K562 (cell line): ENCODE results near the gene NRXN3. TPM values are rescaled to one million over a fixed set of nuclear protein-coding genes. Genes with fewer than 3 reads are reported as not detected.

ENCODE experiments used
- ATAC-seq: fragments of 200-7000 bp; cut with Tn5 transposase; 3 replicates; pipeline ENCODE4 v1.9.1; 2020; ENCODE audit warnings: moderate library complexity
- BruUV-seq: library from RNA; stranded (reverse); fragments of 400-500 nt; replicated peaks from 2 replicates; lab custom pipeline; 2021; lab: Mats Ljungman, UMichigan
- CTCF ChIA-PET: fragments of 300-600 bp; formaldehyde crosslinking; extraction: SDS; loops from one replicate; lab custom pipeline; 2021; ENCODE audit warnings: low intra/inter-chr PET ratio; lab: Yijun Ruan, JAX
- POLR2A ChIA-PET: fragments of 300-600, 350-650 bp; sonication (Branson Sonifier 250); formaldehyde crosslinking; extraction: SDS; loops from one replicate; lab custom pipeline; 2021; ENCODE audit warnings: antibody characterized with exemption, inconsistent platforms; lab: Yijun Ruan, JAX
- DNase-seq, 4 experiments: peaks; one replicate each; pipeline versions ENCODE4 v3.0.0 to v3.0.0-alpha.2; 2011 to 2018; ENCODE audit warnings: low spot score in 3 of 4, mixed read lengths in 3 of 4; ENCODE audit errors: extremely low read depth in 1 of 4
- FAIRE-seq: peaks from 2 replicates; lab custom pipeline; 2011; peaks lifted over from hg19 to GRCh38; lab: Jason Lieb, UNC
- H2AFZ ChIP-seq: 2 replicates; pipeline ENCODE4 v1.6.0; 2011; ENCODE audit warnings: low read depth, low read length, control low read depth, inconsistent platforms
- H3K27ac ChIP-seq: fragments of 200-600 bp; 3 replicates; pipeline ENCODE4 v1.8.0; 2011; ENCODE audit warnings: low read depth, mild to moderate bottlenecking, control low read depth, inconsistent platforms, low read length, moderate library complexity, mixed read lengths; ENCODE audit errors: extremely low read depth
- H3K27me3 ChIP-seq, 2 experiments: fragments of 300-600 bp in 1 of 2; 2 replicates in 1 of 2; 3 replicates in 1 of 2; pipeline versions ENCODE4 v1.6.0 to v1.8.0; 2011; ENCODE audit warnings: inconsistent platforms in 2 of 2, low read length in 2 of 2, mild to moderate bottlenecking in 1 of 2, mixed read lengths in 1 of 2, moderate library complexity in 1 of 2; ENCODE audit not compliant: control insufficient read depth in 2 of 2, insufficient read depth in 2 of 2
- H3K36me3 ChIP-seq: fragments of 300-600 bp; 3 replicates; pipeline ENCODE4 v1.8.0; 2011; ENCODE audit warnings: mild to moderate bottlenecking, low read length, inconsistent platforms; ENCODE audit not compliant: control insufficient read depth, insufficient read depth
- H3K4me1 ChIP-seq, 2 experiments: fragments of 200-600 bp in 1 of 2; replicated peaks in 1 of 2; 2 replicates in 1 of 2; 3 replicates in 1 of 2; pipeline versions ENCODE4 v1.5.1 to v1.8.0; 2011; ENCODE audit warnings: inconsistent platforms in 2 of 2, low read length in 2 of 2, mild to moderate bottlenecking in 1 of 2, mixed read lengths in 1 of 2, moderate library complexity in 1 of 2; ENCODE audit not compliant: control insufficient read depth in 2 of 2, insufficient read depth in 2 of 2
- H3K4me2 ChIP-seq: 2 replicates; pipeline ENCODE4 v1.6.1; 2011; ENCODE audit warnings: low read length, control low read depth, inconsistent platforms, mixed read lengths; ENCODE audit not compliant: insufficient read depth
- H3K4me3 ChIP-seq: fragments of 200-600 bp; sonication (generic), shearing (Covaris generic); 2 replicates; pipeline ENCODE4 v1.5.1; 2016; ENCODE audit warnings: control low read depth, inconsistent platforms
- H3K79me2 ChIP-seq: fragments of 200-600 bp; 3 replicates; pipeline ENCODE4 v1.8.0; 2011; ENCODE audit warnings: low read length, inconsistent platforms; ENCODE audit not compliant: control insufficient read depth, insufficient read depth
- H3K9ac ChIP-seq, 2 experiments: 2 replicates each; pipeline versions ENCODE4 v1.6.0 to v1.6.1; 2011; ENCODE audit warnings: low read depth in 2 of 2, low read length in 2 of 2, control low read depth in 1 of 2, inconsistent platforms in 1 of 2, mild to moderate bottlenecking in 1 of 2, mixed read lengths in 1 of 2; ENCODE audit not compliant: insufficient read depth in 1 of 2
- H3K9me1 ChIP-seq: one replicate; pipeline ENCODE4 v1.6.0; 2011; ENCODE audit warnings: inconsistent platforms, mild to moderate bottlenecking, low read length, moderate library complexity; ENCODE audit not compliant: control insufficient read depth, insufficient read depth
- H3K9me3 ChIP-seq: replicated peaks from 2 replicates; pipeline ENCODE4 v1.5.1; 2011; ENCODE audit warnings: low read depth, low read length, inconsistent platforms; ENCODE audit not compliant: control insufficient read depth, insufficient read depth
- H4K20me1 ChIP-seq: replicated peaks from 2 replicates; pipeline ENCODE4 v1.6.1; 2011; ENCODE audit warnings: low read length, inconsistent platforms, mixed read lengths; ENCODE audit not compliant: control insufficient read depth, insufficient read depth
- ESRRA ChIP-seq: fragments of 450-650 bp; IDR thresholded peaks from 2 replicates; pipeline ENCODE4 v1.6.1; 2014; ENCODE audit warnings: low read depth, mild to moderate bottlenecking, moderate library complexity, borderline replicate concordance
- FIP1L1 ChIP-seq: fragments of 200-400 bp; formaldehyde crosslinking; IDR thresholded peaks from 2 replicates; pipeline ENCODE4 v1.6.1; 2018; ENCODE audit warnings: mild to moderate bottlenecking, low read depth, low read length; ENCODE audit not compliant: poor library complexity, severe bottlenecking
- GTF2E2 ChIP-seq: fragments of 200-800 bp; sonication (Bioruptor generic); IDR thresholded peaks from 2 replicates; pipeline ENCODE4 v1.6.1; 2016; ENCODE audit warnings: missing genetic modification characterization, missing compliant biosample characterization
- KLF1 ChIP-seq: fragments of 450-650 bp; IDR thresholded peaks from 2 replicates; pipeline ENCODE4 v1.6.1; 2016; ENCODE audit warnings: missing genetic modification characterization, missing compliant biosample characterization
- KLF6 ChIP-seq: fragments of 250-450 bp; sonication (Bioruptor Pico); IDR thresholded peaks from 2 replicates; pipeline ENCODE4 v1.4.0; 2020; ENCODE audit warnings: mild to moderate bottlenecking, moderate library complexity, borderline replicate concordance
- MECOM ChIP-seq: fragments of 250-450 bp; sonication (Bioruptor Pico); IDR thresholded peaks from 2 replicates; pipeline ENCODE4 v1.8.0; 2022; ENCODE audit warnings: inconsistent platforms
- MNT ChIP-seq, 2 experiments: fragments of 450-650 bp; conservative IDR thresholded peaks; 2 replicates each; pipeline ENCODE4 v1.6.1; 2017; ENCODE audit warnings: mild to moderate bottlenecking in 2 of 2, moderate library complexity in 2 of 2
- NONO ChIP-seq, 2 experiments: fragments of 200-400 bp in 1 of 2; fragments of 450-650 bp in 1 of 2; formaldehyde crosslinking in 1 of 2; IDR thresholded peaks; 2 replicates each; pipeline ENCODE4 v1.6.1; 2017; ENCODE audit warnings: low read depth in 2 of 2, mild to moderate bottlenecking in 2 of 2, moderate library complexity in 2 of 2, low read length in 1 of 2
- NR1H2 ChIP-seq: sonication (generic); formaldehyde crosslinking; IDR thresholded peaks from 2 replicates; pipeline ENCODE4 v1.4.0; 2020; ENCODE audit warnings: mild to moderate bottlenecking, missing genetic modification reagents
- RERE ChIP-seq: sonication (generic); formaldehyde crosslinking; IDR thresholded peaks from 2 replicates; pipeline ENCODE4 v1.8.0; 2023; ENCODE audit warnings: missing genetic modification reagents, mild to moderate bottlenecking, borderline replicate concordance
- RFX7 ChIP-seq: fragments of 250-450 bp; sonication (Bioruptor Pico); IDR thresholded peaks from 2 replicates; pipeline ENCODE4 v1.5.1; 2021; ENCODE audit warnings: mild to moderate bottlenecking
- TRIM24 ChIP-seq, 2 experiments: fragments of 450-650 bp; IDR thresholded peaks; 2 replicates each; pipeline ENCODE4 v1.6.1; 2016
- ZKSCAN3 ChIP-seq: fragments of 250-450 bp; sonication (Bioruptor Pico); IDR thresholded peaks from 2 replicates; pipeline ENCODE4 v1.4.0; 2020
- ZNF12 ChIP-seq: sonication (generic); formaldehyde crosslinking; IDR thresholded peaks from 2 replicates; pipeline ENCODE4 v1.4.0; 2020; ENCODE audit warnings: mild to moderate bottlenecking, missing genetic modification reagents
- ZZZ3 ChIP-seq: fragments of 450-650 bp; IDR thresholded peaks from 2 replicates; pipeline ENCODE4 v1.6.1; 2016; ENCODE audit warnings: antibody characterized with exemption, mild to moderate bottlenecking, moderate library complexity
- WGBS: fragments of 100-300 bp; shearing (Covaris generic); methylation state at CpG from one replicate; pipeline ENCODE4 v1.1.6; 2016; ENCODE audit warnings: low coverage, mixed read lengths; ENCODE audit not compliant: insufficient coverage; ENCODE audit errors: missing lambda C conversion rate; 5-methylcytosine and 5-hydroxymethylcytosine counted together
- in situ Hi-C: fragments of 300-500 bp; cut with MboI; formaldehyde crosslinking; loops from 4 replicates; pipeline ENCODE4 v1.15.0; 2018; ENCODE audit warnings: inconsistent platforms, mixed read lengths
- intact Hi-C: fragments of 100-400 bp; cut with micrococcal nuclease; formaldehyde crosslinking; loops from 2 replicates; pipeline ENCODE4 v1.14.2; 2022
- polyA plus RNA-seq, 8 experiments: library from polyadenylated mRNA; depleted of rRNA in 4 of 8; stranded (reverse) in 5 of 8; unstranded in 3 of 8; fragments of >200 nt; fragmentation: Nextera tagmentation in 2 of 8; fragmentation: Illumina TruSeq in 1 of 8; extraction: Ambion mirVana in 2 of 8; extraction: Trizol in 1 of 8; gene quantifications; 2 replicates each; pipeline versions ENCODE4 v1.2.1 to v1.2.3, GENCODE V29; 2011 to 2014; ENCODE audit warnings: inconsistent platforms in 1 of 8, missing spikeins in 1 of 8
- total RNA-seq, 7 experiments: library from RNA; depleted of rRNA in 6 of 7; stranded (reverse); fragments of >200 nt in 6 of 7; fragmentation: Illumina TruSeq in 2 of 7; extraction: Trizol in 2 of 7; gene quantifications; 2 replicates each; pipeline versions ENCODE4 v1.2.1 to v1.2.3, GENCODE V29; 2011 to 2021; ENCODE audit warnings: low replicate concordance in 1 of 7

NRXN3 gene
- total and polyA plus RNA-seq, 9 of the 15 experiments (the other 6 are each of a cell fraction or from before 2014, with no cell fraction given) = 0.09 TPM; not detected in 8

GRCh38 chr14:79466938-79467527 lies 1296.9 kb downstream of the NRXN3 start:
- intact Hi-C loops = no loop called here
- Histone ChIP-seq H3K79me2 (no peaks in the 10 kb centered on the region), H3K9me3 (no peaks in the 10 kb centered on the region), H3K4me3 (no peak overlapping the region), H3K27ac (no peak overlapping the region), H3K36me3 (no peaks in the 10 kb centered on the region), H4K20me1 (no peaks in the 10 kb centered on the region), H3K9me1 (no peaks in the 10 kb centered on the region), H2AFZ (no peak overlapping the region), H3K4me2 (no peak overlapping the region)
- CTCF ChIA-PET = no interaction called here
- no peak for ATAC-seq
- FAIRE-seq = no peak
- in situ Hi-C loops = no loop called here
- POLR2A ChIA-PET = no interaction called here
- BruUV-seq = no TSS peak
- DNase-seq = no peak
- WGBS = under 1% methylated on average over 13 of the region's 13 CpGs
- TF ChIP-seq TRIM24 (IDR thresholded peaks at IDR 0.05) = no peak
- TF ChIP-seq ZKSCAN3 = no peak
- TF ChIP-seq NR1H2 (CRISPR knock-in tag) = no peak
- no peak for TF ChIP-seq MNT (conservative IDR thresholded peaks at IDR 0.05)
- TF ChIP-seq KLF1 (tag) = no peak
- TF ChIP-seq FIP1L1 = no peak
- no peak for TF ChIP-seq ZZZ3
- TF ChIP-seq GTF2E2 (tag) = no peak
- TF ChIP-seq ZNF12 (CRISPR knock-in tag) = no peak
- TF ChIP-seq ESRRA = no peak
- no peak for TF ChIP-seq RERE
- TF ChIP-seq MECOM (CRISPR knock-in tag) = no peak
- TF ChIP-seq NONO (IDR thresholded peaks at IDR 0.05; ENCODE audit: low read depth in 2 of 2, low read length in 1 of 2) = no peak
- TF ChIP-seq KLF6 = no peak
- no peak for TF ChIP-seq RFX7 (CRISPR knock-in tag)
- TF ChIP-seq, all 486 proteins: peak for 0
- no peaks in the 10 kb centered on the region for H3K4me1 ChIP-seq
- no peaks in the 10 kb centered on the region for H3K27me3 ChIP-seq
- no peak overlapping the region for H3K9ac ChIP-seq
